OCI-M2 (cell line): ENCODE measurements around the gene ADGRV1.
"Not testable (repeated sequence)": the region's sequence is repeated elsewhere in the genome, so short reads cannot be mapped to it uniquely, and the experiment has no call there.

Experiments used
- DNase-seq: peaks from one replicate; lab custom pipeline; 2025; ENCODE audit not compliant: unreplicated experiment; lab: John Stamatoyannopoulos, UW

ADGRV1 gene

GRCh38 chr5:90709323-90710155, 150.9 kb downstream of the ADGRV1 start:
- DNase-seq: no peak

GRCh38 chr5:90718387-90718786, 159.8 kb downstream of the ADGRV1 start:
- DNase-seq: no peak

GRCh38 chr5:90739567-90739966, 181.0 kb downstream of the ADGRV1 start:
- no peak for DNase-seq

GRCh38 chr5:90740244-90740799, 181.7 kb downstream of the ADGRV1 start:
- no peak for DNase-seq

- DNase-seq: no peak
Observed at GRCh38 chr5:90741022-90741564, 182.5 kb downstream of the ADGRV1 start.

GRCh38 chr5:90746119-90746518, 187.5 kb downstream of the ADGRV1 start:
- no peak for DNase-seq

GRCh38 chr5:90747175-90747574, 188.6 kb downstream of the ADGRV1 start:
- no peak for DNase-seq

GRCh38 chr5:90747693-90748092, 189.1 kb downstream of the ADGRV1 start:
- no peak for DNase-seq

GRCh38 chr5:90759119-90759518, 200.5 kb downstream of the ADGRV1 start:
- DNase-seq: no peak

- no peak for DNase-seq
Observed at GRCh38 chr5:90767710-90768109, 209.1 kb downstream of the ADGRV1 start.

GRCh38 chr5:90770006-90770541, 211.5 kb downstream of the ADGRV1 start:
- DNase-seq: not testable (repeated sequence)

- DNase-seq: no peak
Observed at GRCh38 chr5:90777959-90778358, 219.4 kb downstream of the ADGRV1 start.

GRCh38 chr5:90783460-90784333, 225.1 kb downstream of the ADGRV1 start:
- peak; percentile 23 for DNase-seq

- no peak for DNase-seq
Observed at GRCh38 chr5:90786756-90787155, 228.2 kb downstream of the ADGRV1 start.

GRCh38 chr5:90792725-90793124, 234.1 kb downstream of the ADGRV1 start:
- DNase-seq: no peak

- DNase-seq: no peak
Observed at GRCh38 chr5:90793183-90793582, 234.6 kb downstream of the ADGRV1 start.

GRCh38 chr5:90796919-90797318, 238.3 kb downstream of the ADGRV1 start:
- DNase-seq: not testable (repeated sequence)

- DNase-seq: not testable (repeated sequence)
Observed at GRCh38 chr5:90800082-90800481, 241.5 kb downstream of the ADGRV1 start.

GRCh38 chr5:90800515-90800914, 241.9 kb downstream of the ADGRV1 start:
- DNase-seq: not testable (repeated sequence)

- no peak for DNase-seq
Observed at GRCh38 chr5:90802474-90803317, 244.1 kb downstream of the ADGRV1 start.
